ENCODE results near the gene GLIS1. TPM values are rescaled to one million over a fixed set of nuclear protein-coding genes. Genes with fewer than 3 reads are reported as not detected.
A peak's percentile ranks its signal among the peaks of the same experiment; 100 is the strongest.

Gene GLIS1
- total and polyA plus RNA-seq, 2 experiments from 2014 or later, result 0.26 to 0.31 TPM

GRCh38 chr1:53716150-53716549, 22.8 kb downstream of the GLIS1 start:
- Histone ChIP-seq H3F3A (replicated peaks; ENCODE audit: low read depth) (no peaks in the 10 kb centered on the region), H3K4me3 (no peak overlapping the region), H3K27ac (ENCODE audit: low read depth) (no peak overlapping the region), H3K79me2 (replicated peaks; ENCODE audit: insufficient read depth) (no peaks in the 10 kb centered on the region), H2AFZ (peak overlapping the region; percentile 78; the same call in 1 of the 2 replicates), H4K20me1 (replicated peaks; ENCODE audit: insufficient read depth) (no peaks in the 10 kb centered on the region), H3K36me3 (ENCODE audit: insufficient read depth) (no peaks in the 10 kb centered on the region), H3K4me1 (ENCODE audit: insufficient read depth) (no peaks in the 10 kb centered on the region; the same call in 1 of the 2 replicates), H3K9me2 (ENCODE audit: insufficient read depth) (no peaks in the 10 kb centered on the region), H3K27me3 (ENCODE audit: insufficient read depth) (no peaks in the 10 kb centered on the region), H3K4me2 (no peak overlapping the region)
- H3K27me3 Mint-ChIP-seq (ENCODE audit: insufficient read depth, low read depth, poor library complexity), result peaks cover 11% of the 10 kb centered on the region
- H3K4me1 Mint-ChIP-seq, result no peaks in the 10 kb centered on the region; the same call in 1 of the 3 replicates
- no peak for TF ChIP-seq CREB1 (CRISPR knock-in tag; IDR thresholded peaks at IDR 0.05; ENCODE audit: low read depth)
- no peak for TF ChIP-seq NANOG (IDR thresholded peaks at IDR 0.05; ENCODE audit: borderline replicate concordance)
- TF ChIP-seq, protein P1, sequence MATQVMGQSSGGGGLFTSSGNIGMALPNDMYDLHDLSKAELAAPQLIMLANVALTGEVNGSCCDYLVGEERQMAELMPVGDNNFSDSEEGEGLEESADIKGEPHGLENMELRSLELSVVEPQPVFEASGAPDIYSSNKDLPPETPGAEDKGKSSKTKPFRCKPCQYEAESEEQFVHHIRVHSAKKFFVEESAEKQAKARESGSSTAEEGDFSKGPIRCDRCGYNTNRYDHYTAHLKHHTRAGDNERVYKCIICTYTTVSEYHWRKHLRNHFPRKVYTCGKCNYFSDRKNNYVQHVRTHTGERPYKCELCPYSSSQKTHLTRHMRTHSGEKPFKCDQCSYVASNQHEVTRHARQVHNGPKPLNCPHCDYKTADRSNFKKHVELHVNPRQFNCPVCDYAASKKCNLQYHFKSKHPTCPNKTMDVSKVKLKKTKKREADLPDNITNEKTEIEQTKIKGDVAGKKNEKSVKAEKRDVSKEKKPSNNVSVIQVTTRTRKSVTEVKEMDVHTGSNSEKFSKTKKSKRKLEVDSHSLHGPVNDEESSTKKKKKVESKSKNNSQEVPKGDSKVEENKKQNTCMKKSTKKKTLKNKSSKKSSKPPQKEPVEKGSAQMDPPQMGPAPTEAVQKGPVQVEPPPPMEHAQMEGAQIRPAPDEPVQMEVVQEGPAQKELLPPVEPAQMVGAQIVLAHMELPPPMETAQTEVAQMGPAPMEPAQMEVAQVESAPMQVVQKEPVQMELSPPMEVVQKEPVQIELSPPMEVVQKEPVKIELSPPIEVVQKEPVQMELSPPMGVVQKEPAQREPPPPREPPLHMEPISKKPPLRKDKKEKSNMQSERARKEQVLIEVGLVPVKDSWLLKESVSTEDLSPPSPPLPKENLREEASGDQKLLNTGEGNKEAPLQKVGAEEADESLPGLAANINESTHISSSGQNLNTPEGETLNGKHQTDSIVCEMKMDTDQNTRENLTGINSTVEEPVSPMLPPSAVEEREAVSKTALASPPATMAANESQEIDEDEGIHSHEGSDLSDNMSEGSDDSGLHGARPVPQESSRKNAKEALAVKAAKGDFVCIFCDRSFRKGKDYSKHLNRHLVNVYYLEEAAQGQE (IDR thresholded peaks at IDR 0.05; ENCODE audit: unreplicated experiment), result no peak
- no peak for TF ChIP-seq ETS1 (IDR thresholded peaks at IDR 0.05)
- no peak for TF ChIP-seq EZH2 (IDR thresholded peaks at IDR 0.05; ENCODE audit: low read depth, unreplicated experiment)
- no peak for TF ChIP-seq POLR2AphosphoS5 (IDR thresholded peaks at IDR 0.05; ENCODE audit: low read depth)
- TF ChIP-seq EZH2phosphoT487 (IDR thresholded peaks at IDR 0.05; ENCODE audit: unreplicated experiment), result no peak
- no peak for TF ChIP-seq JUNB (IDR thresholded peaks at IDR 0.05; ENCODE audit: unreplicated experiment)
- TF ChIP-seq, protein P2, sequence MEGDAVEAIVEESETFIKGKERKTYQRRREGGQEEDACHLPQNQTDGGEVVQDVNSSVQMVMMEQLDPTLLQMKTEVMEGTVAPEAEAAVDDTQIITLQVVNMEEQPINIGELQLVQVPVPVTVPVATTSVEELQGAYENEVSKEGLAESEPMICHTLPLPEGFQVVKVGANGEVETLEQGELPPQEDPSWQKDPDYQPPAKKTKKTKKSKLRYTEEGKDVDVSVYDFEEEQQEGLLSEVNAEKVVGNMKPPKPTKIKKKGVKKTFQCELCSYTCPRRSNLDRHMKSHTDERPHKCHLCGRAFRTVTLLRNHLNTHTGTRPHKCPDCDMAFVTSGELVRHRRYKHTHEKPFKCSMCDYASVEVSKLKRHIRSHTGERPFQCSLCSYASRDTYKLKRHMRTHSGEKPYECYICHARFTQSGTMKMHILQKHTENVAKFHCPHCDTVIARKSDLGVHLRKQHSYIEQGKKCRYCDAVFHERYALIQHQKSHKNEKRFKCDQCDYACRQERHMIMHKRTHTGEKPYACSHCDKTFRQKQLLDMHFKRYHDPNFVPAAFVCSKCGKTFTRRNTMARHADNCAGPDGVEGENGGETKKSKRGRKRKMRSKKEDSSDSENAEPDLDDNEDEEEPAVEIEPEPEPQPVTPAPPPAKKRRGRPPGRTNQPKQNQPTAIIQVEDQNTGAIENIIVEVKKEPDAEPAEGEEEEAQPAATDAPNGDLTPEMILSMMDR (conservative IDR thresholded peaks at IDR 0.05; ENCODE audit: low read depth in 2 of 2), result no peak
- TF ChIP-seq ZNF331 (CRISPR knock-in tag; IDR thresholded peaks at IDR 0.05; ENCODE audit: low read depth), result no peak
- TF ChIP-seq STAT1 (IDR thresholded peaks at IDR 0.05; ENCODE audit: unreplicated experiment), result no peak
- TF ChIP-seq, protein P3, sequence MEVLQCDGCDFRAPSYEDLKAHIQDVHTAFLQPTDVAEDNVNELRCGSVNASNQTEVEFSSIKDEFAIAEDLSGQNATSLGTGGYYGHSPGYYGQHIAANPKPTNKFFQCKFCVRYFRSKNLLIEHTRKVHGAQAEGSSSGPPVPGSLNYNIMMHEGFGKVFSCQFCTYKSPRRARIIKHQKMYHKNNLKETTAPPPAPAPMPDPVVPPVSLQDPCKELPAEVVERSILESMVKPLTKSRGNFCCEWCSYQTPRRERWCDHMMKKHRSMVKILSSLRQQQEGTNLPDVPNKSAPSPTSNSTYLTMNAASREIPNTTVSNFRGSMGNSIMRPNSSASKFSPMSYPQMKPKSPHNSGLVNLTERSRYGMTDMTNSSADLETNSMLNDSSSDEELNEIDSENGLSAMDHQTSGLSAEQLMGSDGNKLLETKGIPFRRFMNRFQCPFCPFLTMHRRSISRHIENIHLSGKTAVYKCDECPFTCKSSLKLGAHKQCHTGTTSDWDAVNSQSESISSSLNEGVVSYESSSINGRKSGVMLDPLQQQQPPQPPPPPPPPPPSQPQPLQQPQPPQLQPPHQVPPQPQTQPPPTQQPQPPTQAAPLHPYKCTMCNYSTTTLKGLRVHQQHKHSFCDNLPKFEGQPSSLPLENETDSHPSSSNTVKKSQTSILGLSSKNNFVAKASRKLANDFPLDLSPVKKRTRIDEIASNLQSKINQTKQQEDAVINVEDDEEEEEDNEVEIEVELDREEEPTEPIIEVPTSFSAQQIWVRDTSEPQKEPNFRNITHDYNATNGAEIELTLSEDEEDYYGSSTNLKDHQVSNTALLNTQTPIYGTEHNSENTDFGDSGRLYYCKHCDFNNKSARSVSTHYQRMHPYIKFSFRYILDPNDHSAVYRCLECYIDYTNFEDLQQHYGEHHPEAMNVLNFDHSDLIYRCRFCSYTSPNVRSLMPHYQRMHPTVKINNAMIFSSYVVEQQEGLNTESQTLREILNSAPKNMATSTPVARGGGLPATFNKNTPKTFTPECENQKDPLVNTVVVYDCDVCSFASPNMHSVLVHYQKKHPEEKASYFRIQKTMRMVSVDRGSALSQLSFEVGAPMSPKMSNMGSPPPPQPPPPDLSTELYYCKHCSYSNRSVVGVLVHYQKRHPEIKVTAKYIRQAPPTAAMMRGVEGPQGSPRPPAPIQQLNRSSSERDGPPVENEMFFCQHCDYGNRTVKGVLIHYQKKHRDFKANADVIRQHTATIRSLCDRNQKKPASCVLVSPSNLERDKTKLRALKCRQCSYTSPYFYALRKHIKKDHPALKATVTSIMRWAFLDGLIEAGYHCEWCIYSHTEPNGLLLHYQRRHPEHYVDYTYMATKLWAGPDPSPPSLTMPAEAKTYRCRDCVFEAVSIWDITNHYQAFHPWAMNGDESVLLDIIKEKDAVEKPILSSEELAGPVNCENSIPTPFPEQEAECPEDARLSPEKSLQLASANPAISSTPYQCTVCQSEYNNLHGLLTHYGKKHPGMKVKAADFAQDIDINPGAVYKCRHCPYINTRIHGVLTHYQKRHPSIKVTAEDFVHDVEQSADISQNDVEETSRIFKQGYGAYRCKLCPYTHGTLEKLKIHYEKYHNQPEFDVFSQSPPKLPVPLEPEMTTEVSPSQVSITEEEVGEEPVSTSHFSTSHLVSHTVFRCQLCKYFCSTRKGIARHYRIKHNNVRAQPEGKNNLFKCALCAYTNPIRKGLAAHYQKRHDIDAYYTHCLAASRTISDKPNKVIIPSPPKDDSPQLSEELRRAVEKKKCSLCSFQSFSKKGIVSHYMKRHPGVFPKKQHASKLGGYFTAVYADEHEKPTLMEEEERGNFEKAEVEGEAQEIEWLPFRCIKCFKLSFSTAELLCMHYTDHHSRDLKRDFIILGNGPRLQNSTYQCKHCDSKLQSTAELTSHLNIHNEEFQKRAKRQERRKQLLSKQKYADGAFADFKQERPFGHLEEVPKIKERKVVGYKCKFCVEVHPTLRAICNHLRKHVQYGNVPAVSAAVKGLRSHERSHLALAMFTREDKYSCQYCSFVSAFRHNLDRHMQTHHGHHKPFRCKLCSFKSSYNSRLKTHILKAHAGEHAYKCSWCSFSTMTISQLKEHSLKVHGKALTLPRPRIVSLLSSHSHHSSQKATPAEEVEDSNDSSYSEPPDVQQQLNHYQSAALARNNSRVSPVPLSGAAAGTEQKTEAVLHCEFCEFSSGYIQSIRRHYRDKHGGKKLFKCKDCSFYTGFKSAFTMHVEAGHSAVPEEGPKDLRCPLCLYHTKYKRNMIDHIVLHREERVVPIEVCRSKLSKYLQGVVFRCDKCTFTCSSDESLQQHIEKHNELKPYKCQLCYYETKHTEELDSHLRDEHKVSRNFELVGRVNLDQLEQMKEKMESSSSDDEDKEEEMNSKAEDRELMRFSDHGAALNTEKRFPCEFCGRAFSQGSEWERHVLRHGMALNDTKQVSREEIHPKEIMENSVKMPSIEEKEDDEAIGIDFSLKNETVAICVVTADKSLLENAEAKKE (CRISPR knock-in tag; IDR thresholded peaks at IDR 0.05), result no peak
- no peak for TF ChIP-seq ZNF114 (CRISPR knock-in tag; IDR thresholded peaks at IDR 0.05)
- ATAC-seq, result no peak
- DNase-seq (ENCODE audit: low spot score), result no peak
- H3K36me3 Mint-ChIP-seq (ENCODE audit: low read depth), result no peaks in the 10 kb centered on the region; the same call in 2 of the 3 replicates
- no peak overlapping the region for H3K4me3 Mint-ChIP-seq
- no peak overlapping the region for H3K27ac Mint-ChIP-seq
- no peaks in the 10 kb centered on the region for H3K9me3 Mint-ChIP-seq

All from GM23338 (cell line).